ENCODE data around the gene ARL6IP1.
"Not testable (repeated sequence)": the region's sequence is repeated elsewhere in the genome, so short reads cannot be mapped to it uniquely, and the experiment has no call there.

ARL6IP1 gene

GRCh38 chr16:18757960-18758660 is 43.2 kb downstream of the ARL6IP1 start:
- not testable (repeated sequence) for DNase-seq

- not testable (repeated sequence) for DNase-seq
Observed at GRCh38 chr16:18756639-18757038, 44.7 kb downstream of the ARL6IP1 start.

GRCh38 chr16:18742870-18743269 is 58.5 kb downstream of the ARL6IP1 start:
- DNase-seq: not testable (repeated sequence)

Data from activated T-cell treated with anti-CD3 and anti-CD28 coated beads, Interleukin-2, amount 50 U/mL, for 1 hour (primary cell).